Measurements from ENCODE around the gene BAZ1B. TPM values are rescaled to one million over a fixed set of nuclear protein-coding genes. Genes with fewer than 3 reads are reported as not detected.
A peak's percentile ranks its signal among the peaks of the same experiment; 100 is the strongest.

The BAZ1B gene
- total and polyA plus RNA-seq, 9 of the 15 experiments (the other 6 are each of a cell fraction or from before 2014, with no cell fraction given): 15.0 to 134 (median 79.5) TPM

DNA sequence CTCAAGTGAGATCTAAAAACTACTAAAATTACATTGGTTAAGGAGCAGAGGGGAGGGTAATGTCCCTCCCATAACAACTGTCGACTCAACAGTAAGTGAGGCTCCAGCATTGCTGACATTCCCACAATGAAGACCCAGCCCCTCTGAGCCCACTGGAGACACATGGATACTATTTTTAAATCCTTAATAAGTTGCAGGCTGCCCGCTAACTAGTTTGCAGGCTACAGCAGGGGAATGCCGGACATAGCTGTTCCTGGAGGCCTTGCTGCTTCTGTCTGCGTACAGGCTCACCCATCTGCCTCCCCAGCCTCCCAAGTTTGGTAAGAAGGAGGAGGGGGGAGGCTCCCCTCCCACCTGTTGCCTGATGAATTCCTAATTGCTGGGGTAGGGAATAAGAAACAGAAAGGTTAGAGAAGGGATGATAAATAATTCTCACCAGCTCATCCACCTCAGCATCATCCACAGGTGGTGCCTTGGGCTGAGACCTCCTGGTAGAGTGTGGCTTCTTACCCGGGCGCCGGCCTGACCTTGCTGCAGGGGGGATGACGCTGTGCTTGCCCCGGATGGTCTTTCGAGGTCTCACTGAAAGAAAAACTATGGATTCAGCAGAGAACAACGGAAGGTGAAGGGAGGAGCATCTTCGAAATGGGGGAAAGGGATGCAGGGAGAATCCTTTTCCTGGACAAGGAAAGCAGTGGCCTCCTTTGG, 78.4 kb downstream of the BAZ1B start:
- TF ChIP-seq TAL1 (IDR thresholded peaks at IDR 0.05) (no peak), ELF2 (CRISPR knock-in tag; IDR thresholded peaks at IDR 0.05) (no peak), SRSF9 (IDR thresholded peaks at IDR 0.05; ENCODE audit: borderline replicate concordance, low read depth, low read length) (no peak)
- Histone ChIP-seq H3K36me3 (ENCODE audit: control insufficient read depth, insufficient read depth, low read length) (peaks cover 97% of the 10 kb centered on the region), H3K79me2 (ENCODE audit: control insufficient read depth, insufficient read depth, low read length) (peaks cover 3% of the 10 kb centered on the region; the same call in 1 of the 3 replicates), H3K27ac (ENCODE audit: extremely low read depth, low read depth, low read length) (no peak overlapping the region), H3K4me3 (no peak overlapping the region), H3K9me1 (ENCODE audit: control insufficient read depth, insufficient read depth, low read length) (no peaks in the 10 kb centered on the region), H3K4me2 (ENCODE audit: insufficient read depth, low read length) (no peak overlapping the region), H3K27me3 (ENCODE audit: control insufficient read depth in 2 of 2, insufficient read depth in 2 of 2, low read length in 2 of 2) (no peaks in the 10 kb centered on the region), H3K9me3 (replicated peaks; ENCODE audit: control insufficient read depth, insufficient read depth, low read depth, low read length) (no peaks in the 10 kb centered on the region), H3K4me1 (replicated peaks in 1 of 2; ENCODE audit: control insufficient read depth in 2 of 2, insufficient read depth in 2 of 2, low read length in 2 of 2) (peaks cover 0 to under 1% of the 10 kb centered on the region in 2 experiments; a peak in 1 of 5 replicates), H3K9ac (ENCODE audit: insufficient read depth in 1 of 2, low read depth in 2 of 2, low read length in 2 of 2) (no peak overlapping the region), H2AFZ (ENCODE audit: low read depth, low read length) (no peak overlapping the region), H4K20me1 (replicated peaks; ENCODE audit: control insufficient read depth, insufficient read depth, low read length) (peaks cover 14% of the 10 kb centered on the region; the same call in 1 of the 2 replicates)
- POLR2A ChIA-PET: interaction anchor here (1.2 kb wide), 1 partner anchor 33 kb away, joined by 3 read pairs; no protein-coding TSS in a partner anchor
- CTCF ChIA-PET (ENCODE audit: low intra/inter-chr PET ratio): no interaction called here
- DNase-seq (ENCODE audit: extremely low read depth in 1 of 4, low spot score in 3 of 4): no peak
- no TSS peak for BruUV-seq (replicated peaks)
- in situ Hi-C loops (cut with MboI) (loop anchor here (10.0 to 25.0 kb wide), 2 partner anchors 499 to 1944 kb away; partner anchors contain the start of gene TRIM73), intact Hi-C loops (cut with micrococcal nuclease) (no loop called here)
- no peak for FAIRE-seq
- WGBS (ENCODE audit: insufficient coverage, low coverage, missing lambda C conversion rate): 89% methylated on average over 12 of the region's 12 CpGs
- no peak for ATAC-seq

DNA sequence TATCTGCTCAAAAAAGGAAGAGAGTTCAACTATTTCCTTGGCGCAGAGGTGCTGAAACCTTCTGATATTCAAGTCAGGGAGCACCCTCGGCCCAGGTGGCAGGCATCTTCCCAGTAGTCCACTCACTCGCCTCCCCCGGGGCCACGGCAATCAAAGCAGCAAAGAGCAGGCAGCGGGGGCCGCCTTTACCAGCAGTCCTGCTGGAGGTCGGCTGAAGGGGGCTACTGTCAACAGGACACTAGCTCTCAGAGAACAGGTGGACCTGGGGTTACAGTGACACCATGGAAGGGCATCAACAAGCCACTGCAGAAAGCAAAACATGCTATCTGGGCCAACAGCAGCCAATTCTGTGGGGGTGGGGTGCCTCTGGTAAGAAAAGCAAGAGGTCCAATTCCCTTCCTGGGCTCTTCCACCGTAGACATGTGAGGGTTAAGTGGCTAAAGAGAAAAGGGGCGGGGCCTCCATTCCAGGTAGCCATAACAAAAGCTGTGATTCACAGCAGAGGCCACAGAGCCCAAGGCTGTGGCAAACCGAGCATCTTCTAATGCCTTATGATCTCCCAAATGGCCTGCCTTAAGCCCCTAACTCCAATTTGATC, 79.1 kb downstream of the BAZ1B start:
- peaks cover 90% of the 10 kb centered on the region for H3K36me3 ChIP-seq (ENCODE audit: control insufficient read depth, insufficient read depth, low read length)
- 85% methylated on average over 11 of the region's 11 CpGs for WGBS (ENCODE audit: insufficient coverage, low coverage, missing lambda C conversion rate)
- no peak for TF ChIP-seq CBFB (CRISPR knock-in tag; IDR thresholded peaks at IDR 0.05)
- no peak for TF ChIP-seq MAFF (IDR thresholded peaks at IDR 0.05; ENCODE audit: low read length)
- TF ChIP-seq MTA3 (IDR thresholded peaks at IDR 0.05; ENCODE audit: borderline replicate concordance): no peak
- TF ChIP-seq CCNT2 (IDR thresholded peaks at IDR 0.05; ENCODE audit: borderline replicate concordance, extremely low read depth, insufficient read length, low read depth, low read length): no peak
- H4K20me1 ChIP-seq (replicated peaks; ENCODE audit: control insufficient read depth, insufficient read depth, low read length): peaks cover 14% of the 10 kb centered on the region; the same call in 1 of the 2 replicates
- no peak overlapping the region for H3K4me2 ChIP-seq (ENCODE audit: insufficient read depth, low read length)
- BruUV-seq (replicated peaks): no TSS peak
- peaks cover 0 to 5% of the 10 kb centered on the region in 2 experiments; a peak in 1 of 5 replicates for H3K4me1 ChIP-seq (replicated peaks in 1 of 2; ENCODE audit: control insufficient read depth in 2 of 2, insufficient read depth in 2 of 2, low read length in 2 of 2)
- H3K27ac ChIP-seq (ENCODE audit: extremely low read depth, low read depth, low read length): no peak overlapping the region
- H3K9me1 ChIP-seq (ENCODE audit: control insufficient read depth, insufficient read depth, low read length): no peaks in the 10 kb centered on the region
- DNase-seq (ENCODE audit: extremely low read depth in 1 of 4, low spot score in 3 of 4) (peak in 1 of 4 experiments; percentile 39), FAIRE-seq (no peak), ATAC-seq (no peak)
- in situ Hi-C loops (cut with MboI): loop anchor here (10.0 to 25.0 kb wide), 2 partner anchors 498 to 1944 kb away; partner anchors contain the start of gene TRIM73
- H3K4me3 ChIP-seq: no peak overlapping the region
- no peaks in the 10 kb centered on the region for H3K9me3 ChIP-seq (replicated peaks; ENCODE audit: control insufficient read depth, insufficient read depth, low read depth, low read length)
- CTCF ChIA-PET (ENCODE audit: low intra/inter-chr PET ratio): no interaction called here
- no peaks in the 10 kb centered on the region for H3K27me3 ChIP-seq (ENCODE audit: control insufficient read depth in 2 of 2, insufficient read depth in 2 of 2, low read length in 2 of 2)
- intact Hi-C loops (cut with micrococcal nuclease): no loop called here
- H2AFZ ChIP-seq (ENCODE audit: low read depth, low read length): no peak overlapping the region
- no peak overlapping the region for H3K9ac ChIP-seq (ENCODE audit: insufficient read depth in 1 of 2, low read depth in 2 of 2, low read length in 2 of 2)
- H3K79me2 ChIP-seq (ENCODE audit: control insufficient read depth, insufficient read depth, low read length): peaks cover 3% of the 10 kb centered on the region; the same call in 1 of the 3 replicates
- POLR2A ChIA-PET: interaction anchor here (1.2 kb wide), 1 partner anchor 34 kb away, joined by 3 read pairs; no protein-coding TSS in a partner anchor
